ENCODE measurements around the gene EEF1A1. TPM values are rescaled to one million over a fixed set of nuclear protein-coding genes. Genes with fewer than 3 reads are reported as not detected.

Gene EEF1A1
- total and polyA plus RNA-seq, 2 of the 8 experiments (the other 6 are each of a cell fraction or from before 2014, with no cell fraction given): 13,823 to 13,927 TPM

GRCh38 chr6:73515204-73515655 is 5.6 kb downstream of the EEF1A1 start:
- H4K8ac ChIP-seq (ENCODE audit: extremely low read depth, insufficient read depth, low read length): no peak overlapping the region
- no peak overlapping the region for H3K23ac ChIP-seq (ENCODE audit: insufficient read length)
- H2BK15ac ChIP-seq (ENCODE audit: low read length): no peak overlapping the region
- no peak overlapping the region for H4K91ac ChIP-seq (replicated peaks; ENCODE audit: insufficient read length, low read length)
- H2BK12ac ChIP-seq (ENCODE audit: low read depth, low read length): no peak overlapping the region
- H2AK5ac ChIP-seq (ENCODE audit: low read depth, low read length): no peak overlapping the region
- FAIRE-seq: no peak
- H2BK120ac ChIP-seq (replicated peaks; ENCODE audit: low read depth, low read length): no peak overlapping the region
- H2BK5ac ChIP-seq (ENCODE audit: low read depth, low read length): no peak overlapping the region
- no peak overlapping the region for H3K14ac ChIP-seq (ENCODE audit: insufficient read length)
- H3K4me3 ChIP-seq (ENCODE audit: extremely low read depth in 1 of 4, insufficient read depth in 2 of 4, low read depth in 3 of 4, low read length in 4 of 4): no peak overlapping the region
- POLR2A ChIA-PET (ENCODE audit: partially characterized antibody): interaction anchor here (0.6 to 27.5 kb wide), 25 partner anchors 8 to 230 kb away, joined by 3 to 1482 read pairs (median 7); partner anchors contain the start of genes CGAS, EEF1A1, MTO1 and SLC17A5
- H3K79me1 ChIP-seq (ENCODE audit: low read depth, low read length): no peaks in the 10 kb centered on the region
- no peak overlapping the region for H3K27ac ChIP-seq (ENCODE audit: low read depth, low read length)
- no peak overlapping the region for H3K18ac ChIP-seq (ENCODE audit: extremely low read depth, low read length)
- H3K27me3 ChIP-seq (replicated peaks in 1 of 4; ENCODE audit: control insufficient read depth in 3 of 4, extremely low read depth in 1 of 4, insufficient read depth in 3 of 4, low read length in 3 of 4): no peaks in the 10 kb centered on the region
- no peaks in the 10 kb centered on the region for H3K9me3 ChIP-seq (ENCODE audit: insufficient read depth in 2 of 2, low read depth in 1 of 2, low read length in 1 of 2)
- H3K9ac ChIP-seq (replicated peaks in 1 of 4; ENCODE audit: extremely low read depth in 1 of 4, low read depth in 3 of 4, low read length in 3 of 4): peak overlapping the region in 1 of 4 experiments; percentile 25; a peak in 2 of 7 replicates
- H2AFZ ChIP-seq (ENCODE audit: low read length): no peak overlapping the region
- H3K79me2 ChIP-seq (ENCODE audit: control insufficient read depth in 1 of 2, insufficient read depth in 2 of 2, low read length in 2 of 2): peaks cover 0 to 28% of the 10 kb centered on the region in 2 experiments; a peak in 3 of 4 replicates
- 64% methylated on average over 4 of the region's 4 CpGs; no CpG with 5 or more reads in 1 of the 2 experiments for WGBS, 2 experiments (ENCODE audit: extremely low coverage in 1 of 2, insufficient coverage in 1 of 2, insufficient read length in 1 of 2, insufficient replicate concordance in 2 of 2, low coverage in 1 of 2, low lambda C conversion rate in 2 of 2, missing lambda C conversion rate in 1 of 2)
- no peak overlapping the region for H2BK20ac ChIP-seq (ENCODE audit: low read length)
- no peak for DNase-seq (ENCODE audit: low read depth in 1 of 2, low spot score in 2 of 2)
- H3K23me2 ChIP-seq (ENCODE audit: low read depth, low read length): peaks cover 2% of the 10 kb centered on the region; the same call in 1 of the 2 replicates
- H4K5ac ChIP-seq (ENCODE audit: insufficient read length, low read depth, low read length): no peak overlapping the region
- H3K4me2 ChIP-seq (ENCODE audit: insufficient read depth in 1 of 2, low read depth in 2 of 2, low read length in 2 of 2): no peak overlapping the region
- H3K4ac ChIP-seq (replicated peaks; ENCODE audit: insufficient read length, low read depth, low read length): no peak overlapping the region
- H4K20me1 ChIP-seq (replicated peaks in 1 of 2; ENCODE audit: control insufficient read depth in 1 of 2, insufficient read depth in 2 of 2, low read length in 2 of 2): peaks cover 3 to 6% of the 10 kb centered on the region in 2 experiments
- CTCF ChIA-PET (ENCODE audit: partially characterized antibody): interaction anchor here (0.8 to 4.5 kb wide), 6 partner anchors 10 to 138 kb away, joined by 3 to 35 read pairs (median 4); partner anchors contain the start of gene SLC17A5
- peaks cover 0 to 3% (median 3%) of the 10 kb centered on the region in 4 experiments; a peak in 4 of 7 replicates for H3K4me1 ChIP-seq (replicated peaks in 1 of 4; ENCODE audit: control insufficient read depth in 3 of 4, insufficient read depth in 4 of 4, low read length in 3 of 4)
- H3K56ac ChIP-seq (replicated peaks; ENCODE audit: insufficient read length, low read depth, low read length): no peak overlapping the region
- peaks cover 38 to 50% (median 47%) of the 10 kb centered on the region in 4 experiments for H3K36me3 ChIP-seq (ENCODE audit: control insufficient read depth in 2 of 4, insufficient read depth in 4 of 4, low read length in 3 of 4)
- TF ChIP-seq NANOG (IDR thresholded peaks at IDR 0.05; ENCODE audit: insufficient read depth, low read depth, low read length, poor library complexity, severe bottlenecking) (no peak), SP4 (IDR thresholded peaks at IDR 0.05; ENCODE audit: low read length) (no peak), FOSL1 (IDR thresholded peaks at IDR 0.05; ENCODE audit: insufficient read depth, low read depth, low read length) (no peak), SP1 (IDR thresholded peaks at IDR 0.05; ENCODE audit: low read depth, low read length) (no peak), CHD1 (IDR thresholded peaks at IDR 0.05; ENCODE audit: low read depth, low read length) (no peak), CEBPB (IDR thresholded peaks at IDR 0.05; ENCODE audit: low read depth, low read length) (no peak), CHD2 (IDR thresholded peaks at IDR 0.05; ENCODE audit: low read length) (no peak), NRF1 (IDR thresholded peaks at IDR 0.05; ENCODE audit: low read depth, low read length) (no peak), RAD21 (IDR thresholded peaks at IDR 0.05 in 1 of 2, conservative IDR thresholded peaks at IDR 0.05 in 1 of 2; ENCODE audit: low read depth in 2 of 2, low read length in 2 of 2) (no peak), SP2 (IDR thresholded peaks at IDR 0.05; ENCODE audit: low read length) (no peak), CREB1 (IDR thresholded peaks at IDR 0.05) (no peak), POLR2A (IDR thresholded peaks at IDR 0.05; ENCODE audit: control extremely low read depth in 1 of 2, low read depth in 2 of 2, low read length in 2 of 2) (peak; percentile 81 to 93), GTF2F1 (IDR thresholded peaks at IDR 0.05; ENCODE audit: borderline replicate concordance, low read depth, low read length) (no peak), ATF3 (IDR thresholded peaks at IDR 0.05; ENCODE audit: insufficient read depth, low read depth, low read length) (no peak), MAFK (IDR thresholded peaks at IDR 0.05; ENCODE audit: low read depth, low read length) (no peak)
